OCI-LY7 (cell line): ENCODE measurements around the gene MRAS. TPM values are rescaled to one million over a fixed set of nuclear protein-coding genes. Genes with fewer than 3 reads are reported as not detected.

ENCODE experiments used
- BruUV-seq: library from RNA; stranded (reverse); fragments of 400-500 nt; replicated peaks from 2 replicates; lab custom pipeline; 2021; lab: Mats Ljungman, UMichigan
- CTCF ChIA-PET: fragments of 300-600 bp; sonication (Branson Sonifier 250); formaldehyde crosslinking; loops from one replicate; lab custom pipeline; 2022; ENCODE audit warnings: antibody characterized with exemption; ENCODE audit not compliant: unreplicated experiment; lab: Charles Lee
- POLR2A ChIA-PET: fragments of 300-600 bp; sonication (Branson Sonifier 250); formaldehyde crosslinking; loops from one replicate; lab custom pipeline; 2022; ENCODE audit warnings: antibody characterized with exemption; lab: Charles Lee
- DNase-seq: peaks from one replicate; pipeline ENCODE4 v3.0.0-alpha.2; 2015; ENCODE audit warnings: low spot score
- H2AFZ ChIP-seq: fragments of 200-600 bp; sonication (generic), shearing (Covaris generic); 2 replicates; pipeline ENCODE4 v1.6.1; 2014; ENCODE audit warnings: mild to moderate bottlenecking, antibody characterized with exemption, low read length, moderate library complexity
- H3K27ac ChIP-seq: fragments of 200-600 bp; sonication (generic); 2 replicates; pipeline ENCODE4 v1.5.1; 2014; ENCODE audit warnings: mixed run types, low read depth, mild to moderate bottlenecking, moderate library complexity, low read length, inconsistent platforms; ENCODE audit not compliant: poor library complexity, severe bottlenecking
- H3K36me3 ChIP-seq: fragments of 200-600 bp; sonication (generic); 2 replicates; pipeline ENCODE4 v1.6.1; 2014; ENCODE audit warnings: mild to moderate bottlenecking, antibody characterized with exemption, low read length, moderate library complexity, mixed read lengths; ENCODE audit not compliant: insufficient read depth
- H3K4me1 ChIP-seq: fragments of 200-600 bp; sonication (generic); 2 replicates; pipeline ENCODE4 v1.5.1; 2014; ENCODE audit warnings: mild to moderate bottlenecking, low read length; ENCODE audit not compliant: insufficient read depth, poor library complexity, severe bottlenecking
- H3K4me2 ChIP-seq: fragments of 200-600 bp; sonication (generic); 2 replicates; pipeline ENCODE4 v1.6.1; 2014; ENCODE audit warnings: mild to moderate bottlenecking, low read length
- H3K4me3 ChIP-seq: fragments of 200-600 bp; sonication (generic); 2 replicates; pipeline ENCODE4 v1.5.1; 2014; ENCODE audit warnings: mild to moderate bottlenecking, low read depth, low read length; ENCODE audit not compliant: poor library complexity, severe bottlenecking
- H3K79me2 ChIP-seq: fragments of 200-600 bp; sonication (generic); 2 replicates; pipeline ENCODE4 v1.6.1; 2016; ENCODE audit warnings: low read depth, mild to moderate bottlenecking, low read length, moderate library complexity, mixed read lengths; ENCODE audit not compliant: insufficient read depth
- H3K9me2 ChIP-seq: fragments of 200-600 bp; sonication (generic); 2 replicates; pipeline ENCODE4 v1.6.1; 2016; ENCODE audit warnings: mild to moderate bottlenecking, low read length, mixed read lengths; ENCODE audit not compliant: insufficient read depth
- H3K9me3 ChIP-seq: fragments of 200-600 bp; sonication (generic); 2 replicates; pipeline ENCODE4 v1.6.1; 2014; ENCODE audit warnings: mild to moderate bottlenecking, mixed run types, low read length, mixed read lengths
- H4K20me1 ChIP-seq: fragments of 200-600 bp; sonication (generic); 2 replicates; pipeline ENCODE4 v1.6.1; 2014; ENCODE audit warnings: mild to moderate bottlenecking, antibody characterized with exemption, low read length, moderate library complexity, mixed read lengths; ENCODE audit not compliant: insufficient read depth
- EZH2phosphoT487 ChIP-seq: fragments of 200-600 bp; sonication (generic); IDR thresholded peaks from 2 replicates; pipeline ENCODE4 v1.6.1; 2018; ENCODE audit warnings: low read depth, borderline replicate concordance, mild to moderate bottlenecking, mixed run types, antibody characterized with exemption, low read length, moderate library complexity, mixed read lengths
- intact Hi-C: fragments of 100-400 bp; cut with micrococcal nuclease; formaldehyde crosslinking; loops from one replicate; pipeline ENCODE4 v1.10.0; 2022; ENCODE audit not compliant: unreplicated experiment
- total RNA-seq, 2 experiments: library from RNA; depleted of rRNA in 1 of 2; stranded (reverse); fragments of >200 nt in 1 of 2; shearing (Covaris generic) in 1 of 2; gene quantifications; 2 replicates each; pipeline ENCODE4 v1.2.3, GENCODE V29; 2014 to 2022
- TF ChIP-seq, protein P1 (sequence below): fragments of 200-600 bp; sonication (generic); conservative IDR thresholded peaks from 2 replicates; pipeline ENCODE4 v1.5.1; 2014; ENCODE audit warnings: mild to moderate bottlenecking, antibody characterized with exemption, low read length, moderate library complexity, mixed read lengths

Gene MRAS
- total RNA-seq, 2 experiments from 2014 or later = not detected

DNA sequence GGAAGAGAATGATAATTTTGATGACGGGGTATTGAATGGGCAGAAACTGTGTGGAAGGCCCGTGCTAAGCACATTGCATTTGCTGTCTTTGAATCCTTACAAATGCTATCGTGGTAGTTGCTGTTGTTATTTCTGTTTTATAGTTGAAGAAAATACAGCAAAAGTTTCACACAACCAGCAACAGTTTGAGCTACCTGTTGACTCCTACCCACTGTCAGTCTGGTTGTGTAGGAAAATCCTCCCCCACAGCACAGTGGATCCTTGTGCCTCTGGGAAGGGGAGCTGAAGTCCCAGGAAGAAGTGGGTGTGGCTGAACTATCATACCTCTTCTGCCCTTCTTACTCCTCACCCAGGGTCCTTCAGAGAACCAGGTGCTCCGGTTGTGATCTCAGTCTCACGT lies 29.4 kb downstream of the MRAS start:
- Histone ChIP-seq H3K4me3 (no peak overlapping the region), H3K79me2 (no peaks in the 10 kb centered on the region), H3K27ac (no peak overlapping the region), H3K9me3 (no peaks in the 10 kb centered on the region), H3K9me2 (no peaks in the 10 kb centered on the region), H4K20me1 (no peaks in the 10 kb centered on the region), H3K4me1 (no peaks in the 10 kb centered on the region), H3K36me3 (no peaks in the 10 kb centered on the region), H2AFZ (0 out of 2 replicates have a peak overlapping the region, but pooled peaks have one; percentile 7), H3K4me2 (no peak overlapping the region)
- no TSS peak for BruUV-seq
- POLR2A ChIA-PET = no interaction called here
- DNase-seq = no peak
- no peak for TF ChIP-seq EZH2phosphoT487
- TF ChIP-seq, protein P1, sequence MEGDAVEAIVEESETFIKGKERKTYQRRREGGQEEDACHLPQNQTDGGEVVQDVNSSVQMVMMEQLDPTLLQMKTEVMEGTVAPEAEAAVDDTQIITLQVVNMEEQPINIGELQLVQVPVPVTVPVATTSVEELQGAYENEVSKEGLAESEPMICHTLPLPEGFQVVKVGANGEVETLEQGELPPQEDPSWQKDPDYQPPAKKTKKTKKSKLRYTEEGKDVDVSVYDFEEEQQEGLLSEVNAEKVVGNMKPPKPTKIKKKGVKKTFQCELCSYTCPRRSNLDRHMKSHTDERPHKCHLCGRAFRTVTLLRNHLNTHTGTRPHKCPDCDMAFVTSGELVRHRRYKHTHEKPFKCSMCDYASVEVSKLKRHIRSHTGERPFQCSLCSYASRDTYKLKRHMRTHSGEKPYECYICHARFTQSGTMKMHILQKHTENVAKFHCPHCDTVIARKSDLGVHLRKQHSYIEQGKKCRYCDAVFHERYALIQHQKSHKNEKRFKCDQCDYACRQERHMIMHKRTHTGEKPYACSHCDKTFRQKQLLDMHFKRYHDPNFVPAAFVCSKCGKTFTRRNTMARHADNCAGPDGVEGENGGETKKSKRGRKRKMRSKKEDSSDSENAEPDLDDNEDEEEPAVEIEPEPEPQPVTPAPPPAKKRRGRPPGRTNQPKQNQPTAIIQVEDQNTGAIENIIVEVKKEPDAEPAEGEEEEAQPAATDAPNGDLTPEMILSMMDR = no peak
- intact Hi-C loops = no loop called here
- CTCF ChIA-PET = no interaction called here

GRCh38 chr3:138378331-138378730 lies 30.0 kb downstream of the MRAS start:
- H3K9me2 ChIP-seq = no peaks in the 10 kb centered on the region
- intact Hi-C loops = no loop called here
- TF ChIP-seq EZH2phosphoT487 = no peak
- TF ChIP-seq, protein P1 = no peak
- H4K20me1 ChIP-seq = no peaks in the 10 kb centered on the region
- ChIA-PET POLR2A (no interaction called here), CTCF (no interaction called here)
- DNase-seq = no peak
- no peak overlapping the region for H3K4me3 ChIP-seq
- H3K79me2 ChIP-seq = no peaks in the 10 kb centered on the region
- BruUV-seq = no TSS peak
- H2AFZ ChIP-seq = no peak overlapping the region
- H3K27ac ChIP-seq = no peak overlapping the region
- no peaks in the 10 kb centered on the region for H3K36me3 ChIP-seq
- H3K9me3 ChIP-seq = no peaks in the 10 kb centered on the region
- no peaks in the 10 kb centered on the region for H3K4me1 ChIP-seq
- no peak overlapping the region for H3K4me2 ChIP-seq

DNA sequence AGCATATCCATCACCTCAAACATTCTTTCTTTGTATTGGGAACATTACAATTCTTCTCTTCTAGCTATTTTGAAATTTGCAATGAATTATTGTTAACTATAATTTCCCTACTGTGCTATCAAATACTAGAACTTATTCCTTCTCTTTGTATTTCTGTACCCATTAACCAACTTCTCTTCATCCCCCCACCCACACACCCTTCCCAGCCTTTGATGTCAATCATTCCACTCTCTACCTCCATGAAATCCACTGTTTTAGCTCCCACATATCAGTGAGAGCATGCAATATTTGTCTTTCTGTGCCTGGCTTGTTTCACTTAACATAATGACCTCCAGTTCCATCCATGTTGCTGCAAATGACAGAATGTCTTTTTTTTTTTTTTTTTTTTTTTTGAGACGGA lies 30.6 kb downstream of the MRAS start:
- H3K79me2 ChIP-seq = no peaks in the 10 kb centered on the region
- POLR2A ChIA-PET = interaction anchor here (0.7 kb wide), 3 partner anchors 33 to 128 kb away, joined by 3 to 4 read pairs (median 3); no protein-coding TSS in a partner anchor
- intact Hi-C loops = no loop called here
- H3K4me1 ChIP-seq = no peaks in the 10 kb centered on the region
- CTCF ChIA-PET = no interaction called here
- no peak overlapping the region for H3K4me3 ChIP-seq
- H3K4me2 ChIP-seq = no peak overlapping the region
- TF ChIP-seq, protein P1 = no peak
- no peak for TF ChIP-seq EZH2phosphoT487
- no TSS peak for BruUV-seq
- no peak overlapping the region for H3K27ac ChIP-seq
- no peaks in the 10 kb centered on the region for H3K9me2 ChIP-seq
- H4K20me1 ChIP-seq = no peaks in the 10 kb centered on the region
- DNase-seq = no peak
- H3K36me3 ChIP-seq = no peaks in the 10 kb centered on the region
- H2AFZ ChIP-seq = no peak overlapping the region
- no peaks in the 10 kb centered on the region for H3K9me3 ChIP-seq
